Keratinocyte (primary cell): ENCODE data around the gene FDX2.

ENCODE experiments used
- EZH2 ChIP-seq: IDR thresholded peaks from one replicate; pipeline ENCODE4 v1.6.1; 2012; ENCODE audit warnings: inconsistent platforms, mild to moderate bottlenecking, low read length, moderate library complexity
- TF ChIP-seq, protein P1 (sequence below), 3 experiments: IDR thresholded peaks in 1 of 3; conservative IDR thresholded peaks in 1 of 3; optimal IDR thresholded peaks in 1 of 3; 2 replicates in 2 of 3; 3 replicates in 1 of 3; pipeline versions ENCODE3 to v1.5.1; 2011; ENCODE audit warnings: low read length in 3 of 3, mild to moderate bottlenecking in 3 of 3, moderate library complexity in 2 of 3, control low read depth in 1 of 3, inconsistent platforms in 1 of 3; ENCODE audit not compliant: insufficient read depth in 2 of 3; ENCODE audit errors: extremely low read depth in 1 of 3

DNA sequence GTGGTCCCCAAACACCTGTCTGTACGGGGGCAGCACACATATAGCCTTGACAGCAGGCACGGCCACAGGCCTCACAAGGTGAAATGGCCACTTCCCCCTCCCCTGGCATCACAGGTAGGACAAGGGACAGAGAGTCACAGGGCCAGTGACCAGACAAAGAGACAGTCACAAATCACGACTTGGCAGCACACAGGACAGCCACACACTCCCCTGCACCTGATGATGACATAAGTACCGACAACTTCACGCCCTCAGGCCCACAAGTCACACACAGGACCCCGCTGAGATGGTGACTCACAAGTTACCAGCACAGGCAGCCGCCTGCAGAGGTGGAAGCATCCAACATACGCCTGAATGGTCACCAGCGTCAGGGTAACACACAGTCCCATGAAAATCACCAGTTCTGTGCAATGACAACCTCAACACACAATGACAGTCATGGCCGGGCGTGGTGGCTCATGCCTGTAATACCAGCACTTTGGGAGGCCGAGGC, 48.0 kb upstream of the FDX2 start:
- TF ChIP-seq, protein P1, sequence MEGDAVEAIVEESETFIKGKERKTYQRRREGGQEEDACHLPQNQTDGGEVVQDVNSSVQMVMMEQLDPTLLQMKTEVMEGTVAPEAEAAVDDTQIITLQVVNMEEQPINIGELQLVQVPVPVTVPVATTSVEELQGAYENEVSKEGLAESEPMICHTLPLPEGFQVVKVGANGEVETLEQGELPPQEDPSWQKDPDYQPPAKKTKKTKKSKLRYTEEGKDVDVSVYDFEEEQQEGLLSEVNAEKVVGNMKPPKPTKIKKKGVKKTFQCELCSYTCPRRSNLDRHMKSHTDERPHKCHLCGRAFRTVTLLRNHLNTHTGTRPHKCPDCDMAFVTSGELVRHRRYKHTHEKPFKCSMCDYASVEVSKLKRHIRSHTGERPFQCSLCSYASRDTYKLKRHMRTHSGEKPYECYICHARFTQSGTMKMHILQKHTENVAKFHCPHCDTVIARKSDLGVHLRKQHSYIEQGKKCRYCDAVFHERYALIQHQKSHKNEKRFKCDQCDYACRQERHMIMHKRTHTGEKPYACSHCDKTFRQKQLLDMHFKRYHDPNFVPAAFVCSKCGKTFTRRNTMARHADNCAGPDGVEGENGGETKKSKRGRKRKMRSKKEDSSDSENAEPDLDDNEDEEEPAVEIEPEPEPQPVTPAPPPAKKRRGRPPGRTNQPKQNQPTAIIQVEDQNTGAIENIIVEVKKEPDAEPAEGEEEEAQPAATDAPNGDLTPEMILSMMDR (optimal IDR thresholded peaks at IDR 0.05 in 1 of 3, IDR thresholded peaks at IDR 0.05 in 1 of 3, conservative IDR thresholded peaks at IDR 0.05 in 1 of 3; ENCODE audit: extremely low read depth in 1 of 3, insufficient read depth in 2 of 3, low read length in 3 of 3): no peak
- no peak for TF ChIP-seq EZH2
